Fibroblast of pulmonary artery (primary cell): ENCODE data around the gene ARHGAP32.

Source experiments
- DNase-seq: peaks from one replicate; pipeline ENCODE4 v3.0.0-alpha.2; 2010; ENCODE audit warnings: low read depth
- H3K4me3 ChIP-seq: replicated peaks from 2 replicates; pipeline ENCODE4 v1.5.1; 2011; ENCODE audit warnings: low read depth, mild to moderate bottlenecking, control low read depth, low read length, moderate library complexity
- TF ChIP-seq, protein P1 (sequence below): IDR thresholded peaks from 2 replicates; pipeline ENCODE4 v1.5.1; 2011; ENCODE audit warnings: mild to moderate bottlenecking, control low read depth, low read length, inconsistent platforms; ENCODE audit errors: missing control alignments

Gene ARHGAP32

DNA sequence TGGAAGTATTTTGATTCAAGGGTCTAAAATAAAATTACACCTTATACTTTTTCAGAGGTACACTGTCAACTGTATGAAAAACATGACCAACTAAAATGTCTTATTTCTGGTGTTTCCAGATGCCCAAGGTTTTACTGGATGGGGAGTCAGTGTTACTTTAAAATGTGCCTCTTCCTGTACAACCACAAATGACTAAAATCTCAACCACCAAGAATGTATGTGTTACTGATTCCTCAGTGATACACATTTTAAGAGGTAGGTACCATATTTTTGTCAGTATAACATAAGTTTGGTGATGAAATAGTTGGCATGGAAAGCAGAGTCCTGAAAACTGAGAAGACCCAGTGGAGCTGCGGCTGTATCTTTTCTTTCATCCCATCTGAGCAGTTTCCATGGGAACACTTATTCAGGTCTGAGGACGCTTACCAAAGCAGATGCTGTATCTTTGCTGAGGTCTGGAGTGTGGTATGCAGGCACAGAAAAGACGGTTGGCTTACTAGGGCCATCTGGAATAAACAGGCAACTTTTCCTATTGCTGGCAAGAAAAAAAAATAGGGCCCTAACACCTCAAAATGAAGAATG lies 228.3 kb downstream of the ARHGAP32 start:
- no peak for DNase-seq
- TF ChIP-seq, protein P1, sequence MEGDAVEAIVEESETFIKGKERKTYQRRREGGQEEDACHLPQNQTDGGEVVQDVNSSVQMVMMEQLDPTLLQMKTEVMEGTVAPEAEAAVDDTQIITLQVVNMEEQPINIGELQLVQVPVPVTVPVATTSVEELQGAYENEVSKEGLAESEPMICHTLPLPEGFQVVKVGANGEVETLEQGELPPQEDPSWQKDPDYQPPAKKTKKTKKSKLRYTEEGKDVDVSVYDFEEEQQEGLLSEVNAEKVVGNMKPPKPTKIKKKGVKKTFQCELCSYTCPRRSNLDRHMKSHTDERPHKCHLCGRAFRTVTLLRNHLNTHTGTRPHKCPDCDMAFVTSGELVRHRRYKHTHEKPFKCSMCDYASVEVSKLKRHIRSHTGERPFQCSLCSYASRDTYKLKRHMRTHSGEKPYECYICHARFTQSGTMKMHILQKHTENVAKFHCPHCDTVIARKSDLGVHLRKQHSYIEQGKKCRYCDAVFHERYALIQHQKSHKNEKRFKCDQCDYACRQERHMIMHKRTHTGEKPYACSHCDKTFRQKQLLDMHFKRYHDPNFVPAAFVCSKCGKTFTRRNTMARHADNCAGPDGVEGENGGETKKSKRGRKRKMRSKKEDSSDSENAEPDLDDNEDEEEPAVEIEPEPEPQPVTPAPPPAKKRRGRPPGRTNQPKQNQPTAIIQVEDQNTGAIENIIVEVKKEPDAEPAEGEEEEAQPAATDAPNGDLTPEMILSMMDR: no peak
- no peak overlapping the region for H3K4me3 ChIP-seq

DNA sequence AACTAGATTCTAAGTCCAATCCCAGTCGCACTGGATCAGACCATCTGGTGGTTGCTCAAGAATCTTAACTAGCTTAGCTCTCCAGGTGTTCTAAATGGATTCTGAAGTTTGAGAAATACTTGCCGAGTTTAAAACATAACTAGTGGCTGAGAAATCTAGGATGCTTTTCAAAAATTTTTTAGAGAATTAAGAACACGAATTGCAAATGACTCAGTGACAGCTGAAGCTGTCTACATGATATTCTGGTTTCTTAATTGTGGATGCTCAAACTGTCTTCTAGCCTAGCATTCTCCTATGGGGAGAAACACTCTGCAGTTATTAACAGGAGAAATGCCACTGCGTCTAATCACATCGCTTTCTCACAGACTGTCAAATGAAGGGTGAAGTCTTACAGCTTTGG lies 229.2 kb downstream of the ARHGAP32 start:
- DNase-seq: no peak
- TF ChIP-seq, protein P1: no peak
- H3K4me3 ChIP-seq: no peak overlapping the region

DNA sequence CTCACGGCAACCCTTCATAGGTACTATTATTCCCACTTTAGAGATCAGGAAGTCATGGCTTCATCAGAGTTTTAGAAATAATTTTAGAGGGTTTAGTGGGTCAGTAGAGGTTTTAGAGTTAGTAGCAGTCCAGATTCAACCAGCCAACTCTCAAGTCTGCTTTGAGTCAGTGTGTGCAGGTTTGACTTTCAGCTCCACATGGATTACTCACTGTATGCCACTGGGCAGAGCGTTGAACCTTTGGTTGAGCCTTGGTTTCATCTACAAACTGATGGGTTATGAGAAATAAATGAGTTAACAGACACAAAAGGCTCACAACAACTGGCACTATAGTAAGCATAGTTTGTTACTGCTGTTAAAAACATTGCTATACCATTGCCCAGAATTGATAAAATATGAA lies 230.5 kb downstream of the ARHGAP32 start:
- TF ChIP-seq, protein P1: no peak
- no peak for DNase-seq
- no peak overlapping the region for H3K4me3 ChIP-seq

DNA sequence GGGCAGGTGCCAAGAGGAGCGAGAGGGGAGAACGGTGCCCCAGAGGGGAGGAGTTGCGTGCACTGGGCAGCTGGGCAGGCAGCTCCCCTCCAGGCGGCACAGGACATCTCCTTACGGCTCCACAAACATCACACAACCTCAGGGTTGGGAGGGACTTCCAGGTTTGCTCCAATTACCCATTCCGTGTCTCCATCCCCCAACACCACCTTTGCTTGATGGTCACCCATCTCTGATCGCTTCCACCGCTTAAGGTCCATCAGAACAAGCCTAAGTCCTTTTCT lies 235.0 kb downstream of the ARHGAP32 start:
- TF ChIP-seq, protein P1: no peak
- no peak for DNase-seq
- no peak overlapping the region for H3K4me3 ChIP-seq

DNA sequence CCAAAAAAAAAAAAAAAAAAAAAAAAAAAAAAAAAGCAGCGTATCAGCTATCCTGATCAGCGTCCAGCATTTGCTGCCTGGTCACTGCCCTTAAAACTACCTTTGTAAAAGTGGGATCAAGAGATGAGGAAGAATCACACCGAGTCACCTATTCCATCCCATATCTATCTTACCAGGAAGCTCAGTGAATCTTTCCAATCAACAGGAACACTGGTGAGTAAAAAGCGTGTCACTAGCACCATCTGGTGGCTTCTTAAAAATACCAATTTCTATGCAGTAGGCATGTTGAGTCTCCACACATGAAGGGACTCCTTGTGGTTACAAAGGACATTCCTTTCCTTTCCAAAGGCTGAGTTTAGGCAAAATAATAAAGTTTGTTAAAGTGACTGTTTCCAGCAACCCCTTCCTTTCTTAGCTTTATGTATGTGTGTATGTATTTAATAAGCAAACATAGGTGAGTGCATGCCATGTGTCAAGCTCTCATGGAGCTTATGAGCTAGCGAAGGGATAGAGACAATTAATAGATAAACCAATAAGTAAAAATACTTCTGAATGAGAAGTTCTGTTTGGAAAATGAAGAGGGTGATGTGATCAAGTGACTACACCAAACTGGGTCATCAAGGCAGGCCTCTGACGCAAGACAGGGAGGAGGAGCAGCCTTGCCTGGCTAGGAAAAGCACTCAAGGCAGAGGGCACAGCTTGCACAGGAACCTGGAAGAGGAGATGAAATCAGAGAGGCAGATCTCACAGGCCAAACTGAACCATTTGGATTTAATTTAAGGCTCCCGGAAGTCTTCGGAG lies 235.5 kb downstream of the ARHGAP32 start:
- TF ChIP-seq, protein P1: peak; percentile 78
- DNase-seq: peak; percentile 81

DNA sequence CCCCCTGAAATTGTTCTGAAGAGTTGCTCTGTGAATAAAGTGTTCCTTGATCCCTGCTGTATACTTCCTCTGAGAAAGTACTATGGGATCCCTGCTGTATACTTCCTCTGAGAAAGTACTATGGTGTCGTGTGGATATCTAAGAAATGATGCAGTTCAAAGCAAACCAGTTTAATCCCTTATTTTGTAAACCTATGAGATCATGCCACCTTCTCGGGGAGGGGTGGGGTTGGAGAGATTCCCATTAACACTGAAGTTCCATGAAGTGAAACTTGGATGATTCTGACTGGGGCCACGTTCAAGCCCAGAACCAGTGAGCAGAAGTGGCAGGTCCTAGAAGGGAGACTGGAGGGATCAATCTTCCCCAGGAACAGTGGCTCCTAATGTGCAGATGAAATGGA lies 236.5 kb downstream of the ARHGAP32 start:
- no peak for DNase-seq
- TF ChIP-seq, protein P1: no peak

More for the DNA sequence above, 235.5 kb downstream of the ARHGAP32 start:
- H3K4me3 ChIP-seq: no peak overlapping the region

DNA sequence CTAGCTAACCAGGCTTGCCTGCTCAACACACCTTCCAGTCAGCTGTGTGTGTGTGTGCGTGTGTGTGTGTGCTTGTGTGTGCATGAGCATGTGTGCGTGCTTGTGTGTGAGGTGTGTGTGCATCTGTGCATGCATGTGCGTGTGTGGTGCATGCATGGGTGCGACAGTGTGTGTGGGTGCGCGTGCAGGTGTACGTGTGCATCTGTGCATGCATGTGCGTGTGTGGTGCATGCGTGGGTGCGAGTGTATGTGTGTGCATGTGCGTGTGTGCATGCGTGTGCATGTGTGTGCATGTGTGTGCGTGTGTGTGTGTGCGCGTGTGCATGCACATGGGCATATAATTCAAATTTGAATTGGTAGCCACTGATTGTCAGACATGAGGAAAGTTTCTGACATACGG lies 239.0 kb downstream of the ARHGAP32 start:
- no peak for DNase-seq
- TF ChIP-seq, protein P1: no peak
- no peak overlapping the region for H3K4me3 ChIP-seq

More for the DNA sequence above, 236.5 kb downstream of the ARHGAP32 start:
- no peak overlapping the region for H3K4me3 ChIP-seq
